ENCODE measurements around the gene CCDC187.

DNA sequence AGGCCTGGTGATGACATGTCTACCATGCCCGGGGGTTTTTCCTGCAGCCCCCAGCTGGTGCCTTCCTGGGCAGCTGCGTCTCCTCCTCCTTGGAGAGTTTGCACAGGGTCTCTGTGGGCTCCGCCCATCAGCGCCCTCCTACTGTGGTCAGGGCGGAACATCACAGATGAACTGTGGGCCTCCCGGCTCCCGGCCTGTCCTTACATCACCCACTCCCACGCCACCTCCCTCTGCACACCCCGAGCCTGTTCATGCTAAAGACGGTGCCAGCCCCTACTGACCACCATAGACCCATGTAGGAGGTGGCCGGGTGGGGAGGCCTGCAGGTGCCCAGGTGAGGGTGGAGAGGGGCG, 36.0 kb upstream of the CCDC187 start:
- TF ChIP-seq, protein P1, sequence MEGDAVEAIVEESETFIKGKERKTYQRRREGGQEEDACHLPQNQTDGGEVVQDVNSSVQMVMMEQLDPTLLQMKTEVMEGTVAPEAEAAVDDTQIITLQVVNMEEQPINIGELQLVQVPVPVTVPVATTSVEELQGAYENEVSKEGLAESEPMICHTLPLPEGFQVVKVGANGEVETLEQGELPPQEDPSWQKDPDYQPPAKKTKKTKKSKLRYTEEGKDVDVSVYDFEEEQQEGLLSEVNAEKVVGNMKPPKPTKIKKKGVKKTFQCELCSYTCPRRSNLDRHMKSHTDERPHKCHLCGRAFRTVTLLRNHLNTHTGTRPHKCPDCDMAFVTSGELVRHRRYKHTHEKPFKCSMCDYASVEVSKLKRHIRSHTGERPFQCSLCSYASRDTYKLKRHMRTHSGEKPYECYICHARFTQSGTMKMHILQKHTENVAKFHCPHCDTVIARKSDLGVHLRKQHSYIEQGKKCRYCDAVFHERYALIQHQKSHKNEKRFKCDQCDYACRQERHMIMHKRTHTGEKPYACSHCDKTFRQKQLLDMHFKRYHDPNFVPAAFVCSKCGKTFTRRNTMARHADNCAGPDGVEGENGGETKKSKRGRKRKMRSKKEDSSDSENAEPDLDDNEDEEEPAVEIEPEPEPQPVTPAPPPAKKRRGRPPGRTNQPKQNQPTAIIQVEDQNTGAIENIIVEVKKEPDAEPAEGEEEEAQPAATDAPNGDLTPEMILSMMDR (IDR thresholded peaks at IDR 0.05 in 8 of 11, conservative IDR thresholded peaks at IDR 0.05 in 3 of 11): no peak
- no peak for TF ChIP-seq POLR2AphosphoS5 (IDR thresholded peaks at IDR 0.05)

All from spleen (tissue), 7 donors.